Fibroblast of upper back skin (primary cell): ENCODE measurements around the gene BOC.

Experiments
- DNase-seq: peaks from one replicate; pipeline ENCODE4 v3.0.0-alpha.2; 2013

Gene BOC

DNA sequence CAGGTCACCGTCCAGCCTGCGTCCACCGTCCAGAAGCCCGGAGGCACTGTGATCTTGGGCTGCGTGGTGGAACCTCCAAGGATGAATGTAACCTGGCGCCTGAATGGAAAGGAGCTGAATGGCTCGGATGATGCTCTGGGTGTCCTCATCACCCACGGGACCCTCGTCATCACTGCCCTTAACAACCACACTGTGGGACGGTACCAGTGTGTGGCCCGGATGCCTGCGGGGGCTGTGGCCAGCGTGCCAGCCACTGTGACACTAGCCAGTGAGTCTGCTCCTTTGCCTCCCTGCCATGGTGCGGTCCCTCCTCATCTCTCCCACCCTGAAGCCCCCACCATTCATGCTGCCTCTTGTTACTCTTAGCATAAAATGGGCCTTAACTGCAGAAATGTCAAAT, 39.2 kb downstream of the BOC start:
- no peak for DNase-seq

DNA sequence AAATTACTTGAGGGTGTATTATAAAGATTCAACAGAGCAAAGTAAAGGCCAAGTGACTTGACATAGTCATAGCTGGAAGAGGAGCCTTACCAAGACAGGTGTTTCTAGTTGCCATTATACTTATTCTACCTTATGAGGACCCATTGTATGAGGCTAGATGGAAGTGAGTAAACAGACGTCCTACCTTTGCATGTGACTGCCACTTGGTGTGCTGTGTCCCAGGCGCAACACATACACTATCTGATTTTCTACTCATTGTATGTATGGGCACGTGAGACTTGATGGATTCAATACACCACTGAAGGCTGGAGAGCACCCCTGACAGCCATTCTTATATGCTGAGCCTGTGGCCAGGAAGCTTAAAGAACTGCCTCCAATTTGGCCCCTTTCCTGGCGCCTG, 40.5 kb downstream of the BOC start:
- no peak for DNase-seq

DNA sequence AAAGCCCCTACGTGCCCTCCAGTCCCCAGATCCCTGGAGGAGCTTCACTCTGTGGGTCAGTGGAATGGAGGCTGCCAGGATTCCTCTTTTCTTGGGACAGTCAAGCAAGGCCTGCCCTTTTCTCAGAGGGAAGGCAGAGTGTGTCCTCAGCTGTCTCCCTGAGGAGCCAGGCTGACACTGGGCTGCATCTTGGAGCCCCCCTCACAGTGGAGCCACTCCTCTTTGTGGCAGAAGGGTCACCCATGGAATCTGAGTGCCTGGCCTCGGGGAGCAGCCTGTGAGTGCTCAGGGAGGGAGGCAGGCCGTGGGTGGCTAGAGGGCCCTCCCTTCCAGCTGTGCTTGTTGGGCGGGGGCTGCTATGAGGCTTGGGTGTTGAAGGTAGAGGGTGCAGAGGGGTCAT, 41.2 kb downstream of the BOC start:
- no peak for DNase-seq

DNA sequence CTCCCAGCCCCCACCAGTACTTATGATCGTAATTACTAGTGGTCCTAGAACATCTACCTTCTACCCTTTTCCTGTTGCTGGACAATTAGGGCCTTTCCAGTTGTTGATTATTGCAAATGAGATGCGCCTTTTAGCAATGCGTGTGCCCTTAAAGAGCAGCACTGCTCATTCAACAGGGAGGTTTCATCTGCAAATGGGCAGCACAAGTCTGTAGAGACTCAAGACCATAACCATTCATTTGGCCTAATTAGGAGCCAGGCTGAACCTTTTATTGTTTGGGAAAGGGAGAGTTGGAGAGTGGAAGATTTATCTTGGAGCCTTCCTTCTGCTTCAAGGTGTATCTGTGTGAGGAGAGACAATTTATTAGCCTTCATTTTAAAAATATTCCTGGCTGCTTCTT, 42.3 kb downstream of the BOC start:
- DNase-seq, result no peak

DNA sequence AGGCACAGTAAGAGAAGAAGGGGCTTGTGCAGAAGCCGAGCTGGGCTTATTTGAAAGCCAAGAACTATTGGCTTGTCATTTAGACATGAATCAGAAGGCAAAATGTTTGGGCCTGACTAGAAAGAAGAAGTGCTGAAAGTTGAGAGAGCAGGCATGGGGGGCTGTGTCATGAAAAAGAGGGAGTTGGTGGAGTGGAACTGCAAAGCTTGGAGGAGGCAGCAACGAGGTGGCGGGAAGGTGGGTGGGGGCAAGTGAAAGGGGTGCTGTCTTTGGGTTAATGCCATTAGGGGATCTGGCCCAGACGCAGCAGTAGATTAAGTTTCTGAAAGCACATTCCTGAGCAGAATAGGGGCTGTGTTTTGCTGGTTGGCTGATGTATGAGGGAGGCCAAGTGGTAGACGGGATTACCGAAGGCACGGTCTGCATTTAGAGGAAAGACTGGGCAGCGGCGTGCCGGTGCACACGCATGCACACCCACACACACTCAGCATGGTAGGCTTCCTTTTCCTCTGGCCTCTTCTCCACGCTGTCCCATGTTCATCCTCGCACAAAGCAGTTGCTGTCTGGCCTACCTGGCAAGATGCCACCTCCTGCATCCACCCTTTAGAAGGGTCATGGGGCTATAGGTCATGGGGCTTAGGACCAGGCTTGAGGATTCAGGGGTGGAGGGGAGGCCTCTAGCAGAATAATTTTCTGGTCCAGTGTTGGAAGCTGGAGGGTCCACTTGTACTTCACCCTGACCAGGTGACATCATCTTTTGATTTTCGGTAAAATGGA, 43.0 kb downstream of the BOC start:
- DNase-seq, result no peak

DNA sequence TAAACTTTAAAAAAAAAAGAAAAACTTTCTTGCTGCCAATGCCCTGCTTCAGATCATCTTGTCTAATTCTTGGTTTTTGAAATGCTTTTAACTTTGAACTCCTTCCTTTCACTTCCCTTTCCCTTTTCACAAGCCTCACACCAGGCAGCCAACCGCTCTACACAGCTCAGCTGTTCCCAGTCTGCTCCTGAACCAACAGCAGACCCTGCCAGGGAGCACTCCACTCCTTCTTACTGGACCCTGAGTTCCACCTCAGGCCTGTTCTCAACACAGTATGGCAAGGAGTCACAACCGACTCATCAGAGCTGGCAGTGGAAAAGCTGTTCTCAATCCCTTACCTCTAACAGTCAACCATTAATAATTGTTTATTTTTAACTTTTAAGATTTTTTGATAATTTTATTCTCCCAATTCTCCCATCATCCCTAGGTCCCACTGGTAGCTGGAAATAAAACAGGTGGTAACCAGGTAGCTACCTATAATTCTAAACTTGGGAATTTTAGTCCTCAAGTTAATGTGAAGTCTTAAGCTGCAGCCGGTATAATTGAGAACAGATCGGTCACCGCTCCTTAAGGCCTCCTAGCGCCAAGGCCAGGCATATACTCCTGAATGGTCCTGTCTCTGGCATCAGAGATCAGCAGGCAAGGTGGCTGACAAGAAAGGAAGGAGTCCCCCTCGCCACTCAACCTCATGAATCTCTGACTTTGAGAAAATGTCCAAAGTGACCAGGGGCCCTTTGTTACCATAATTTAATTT, 43.9 kb downstream of the BOC start:
- DNase-seq, result no peak

DNA sequence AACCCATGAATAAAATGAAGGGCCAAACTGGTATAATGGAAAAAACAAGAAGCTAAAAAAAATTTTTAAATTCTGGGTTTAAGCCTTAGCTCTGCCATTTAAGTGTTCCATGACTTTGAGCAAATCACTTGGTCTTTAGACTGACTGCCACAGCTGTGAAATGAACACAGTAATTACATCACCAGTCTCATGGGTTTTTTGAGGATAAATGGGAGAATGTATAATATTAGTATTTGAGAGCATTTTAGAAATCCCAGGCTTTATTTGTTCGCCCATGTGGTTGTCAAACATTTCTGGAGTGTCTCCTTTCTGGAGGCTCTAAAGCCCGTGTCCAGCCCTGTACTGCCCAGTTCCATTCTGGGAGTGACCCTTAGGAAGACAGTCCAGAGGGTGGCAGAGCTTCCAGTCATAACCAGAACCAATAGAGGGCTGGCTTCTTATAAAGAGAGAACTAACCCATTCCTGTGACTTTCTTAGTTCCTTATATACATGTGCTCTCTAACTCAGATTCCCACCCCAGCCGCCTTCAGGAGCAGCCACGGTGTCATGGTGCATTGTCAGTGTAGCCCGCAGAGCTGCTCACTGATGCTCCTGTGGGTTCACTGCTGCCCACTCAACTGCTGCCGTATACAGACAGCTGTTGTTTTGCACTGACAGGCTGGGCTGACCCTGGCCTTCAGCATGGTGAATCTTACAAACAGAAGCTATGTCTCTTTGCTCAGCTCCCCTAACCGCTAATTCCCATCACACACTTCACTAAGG, 44.7 kb downstream of the BOC start:
- no peak for DNase-seq

DNA sequence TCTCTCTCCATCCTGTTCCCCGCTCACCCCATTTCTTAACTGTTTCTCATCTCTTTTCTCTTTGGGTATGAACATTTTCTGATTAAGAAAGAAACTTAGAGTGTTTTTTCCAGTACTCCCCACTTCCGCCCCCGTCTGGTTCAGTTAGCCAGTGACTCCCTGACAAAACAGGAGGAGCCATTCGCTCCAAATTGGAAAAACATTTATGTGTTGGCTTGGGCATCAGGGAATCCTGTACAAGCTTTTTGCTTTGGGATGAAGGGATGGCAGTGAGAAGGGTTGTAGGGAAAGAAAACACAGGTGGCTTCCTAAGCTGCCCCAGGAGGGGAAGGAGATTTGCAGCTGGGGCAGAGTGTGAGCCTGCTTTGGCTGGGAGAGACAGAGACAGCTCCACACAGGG, 47.0 kb downstream of the BOC start:
- no peak for DNase-seq

DNA sequence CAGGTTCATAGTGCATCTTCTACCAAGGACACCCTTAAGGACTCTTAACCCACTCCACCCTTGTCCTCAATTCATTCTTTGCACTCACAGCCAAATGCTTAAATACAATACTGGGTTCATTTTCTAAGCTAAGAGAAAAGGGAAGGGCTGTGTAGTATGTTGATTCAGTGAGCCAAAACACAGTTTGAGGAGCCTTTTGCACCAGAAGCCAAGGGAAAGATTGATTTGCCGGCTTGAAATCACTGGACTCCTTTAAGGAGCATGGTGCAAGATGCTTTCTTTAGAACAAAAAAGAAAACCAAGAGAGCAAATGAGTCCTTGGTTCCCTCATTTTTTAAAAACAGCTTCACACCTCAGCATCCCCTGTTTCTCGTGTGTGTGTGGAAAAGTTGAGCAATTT, 47.8 kb downstream of the BOC start:
- DNase-seq, result no peak

DNA sequence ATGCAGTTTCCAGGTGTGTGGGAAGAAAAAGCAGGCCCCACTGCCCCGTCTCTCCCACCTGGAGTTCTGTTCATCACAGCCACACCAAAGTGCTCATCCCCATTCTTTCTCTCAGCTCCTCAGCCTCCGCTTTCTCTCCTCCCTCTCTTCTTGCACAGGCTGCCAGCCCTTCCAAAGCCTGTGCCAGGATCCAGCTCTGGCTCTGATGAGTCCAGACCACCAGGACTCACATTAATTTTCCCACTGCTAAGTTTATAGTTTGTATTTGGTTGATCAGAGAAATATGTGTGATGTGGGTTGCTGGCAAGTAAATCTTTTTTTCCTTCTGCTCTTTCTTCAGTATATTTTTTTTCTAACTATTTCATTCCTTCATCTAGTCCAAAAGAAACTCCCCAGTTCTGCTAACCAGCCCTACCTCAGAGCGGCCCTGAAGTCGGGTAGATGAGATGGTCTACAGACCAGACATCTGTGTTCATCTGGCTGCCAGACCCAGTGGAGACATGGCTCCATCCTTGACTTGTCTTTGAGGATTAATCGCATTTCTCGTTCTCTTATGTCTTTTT, 49.8 kb downstream of the BOC start:
- DNase-seq, result peak; percentile 39

DNA sequence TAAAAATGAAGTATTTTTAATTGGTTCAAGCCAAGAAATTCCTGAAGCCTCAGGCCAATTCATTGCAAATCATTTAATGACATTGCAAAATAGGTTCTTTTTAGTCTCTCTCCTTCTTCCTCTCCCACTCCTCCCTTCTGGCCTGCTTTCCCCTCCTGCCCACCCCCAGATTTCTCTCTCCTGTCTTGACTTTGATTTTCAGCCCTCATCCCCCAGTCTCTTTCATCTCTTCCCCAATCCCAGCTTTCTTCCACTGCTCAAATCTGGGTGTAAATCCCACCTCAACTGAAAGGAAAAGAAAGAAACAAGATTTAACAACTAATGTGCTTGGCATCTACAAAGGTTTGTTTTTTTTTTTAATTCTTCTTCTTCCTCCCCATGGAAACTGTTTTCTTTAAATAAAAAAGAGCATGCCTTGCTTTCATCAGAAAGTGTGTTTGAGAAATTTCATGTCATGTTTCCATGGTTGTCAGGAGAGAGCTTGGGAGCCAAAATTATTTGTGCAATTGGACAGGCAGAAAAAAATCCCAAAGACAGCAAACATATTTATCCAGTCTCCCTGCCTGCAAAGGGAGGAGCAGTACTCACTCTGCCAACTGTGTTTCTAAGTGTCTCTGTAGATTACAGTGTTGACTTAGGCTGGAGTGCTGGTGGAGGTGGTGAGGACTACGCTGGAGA, 50.4 kb downstream of the BOC start:
- peak; percentile 28 for DNase-seq

DNA sequence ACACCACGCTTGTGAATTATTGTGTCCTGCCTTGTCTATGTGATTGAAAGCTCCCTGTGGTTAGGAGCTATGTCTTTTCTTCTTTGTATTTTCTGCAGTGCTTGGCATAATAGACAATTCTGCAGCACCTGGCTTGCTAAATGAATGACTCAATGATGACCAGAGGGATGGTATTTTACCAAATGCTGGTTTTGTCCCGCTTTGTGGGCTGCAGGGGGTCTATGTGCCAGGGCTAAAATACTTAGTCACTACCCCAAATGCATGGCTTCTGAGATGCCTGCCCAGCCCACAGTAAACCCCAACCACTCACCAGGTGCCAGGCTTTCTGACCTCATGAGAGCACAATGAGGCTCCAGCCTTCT, 50.9 kb downstream of the BOC start:
- DNase-seq, result no peak

DNA sequence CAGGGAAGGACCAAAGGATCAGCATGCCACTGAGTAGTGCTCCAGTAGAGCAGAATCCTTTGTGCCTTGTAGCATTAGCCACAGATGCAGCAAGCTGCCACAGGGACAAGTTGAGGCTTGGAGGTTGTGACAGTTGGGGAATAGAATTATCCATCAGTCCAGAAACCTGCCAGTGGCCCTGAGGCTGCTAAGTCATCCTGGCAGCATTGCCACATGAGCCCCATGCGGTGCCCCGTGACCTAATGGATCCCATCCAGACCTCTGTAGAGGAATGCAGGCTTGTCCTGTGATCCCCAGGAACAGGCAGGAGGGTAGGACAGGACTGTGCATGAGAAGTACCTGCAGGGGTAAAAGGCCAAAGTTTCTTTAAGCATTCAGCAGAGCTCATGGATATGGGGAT, 51.7 kb downstream of the BOC start:
- no peak for DNase-seq

DNA sequence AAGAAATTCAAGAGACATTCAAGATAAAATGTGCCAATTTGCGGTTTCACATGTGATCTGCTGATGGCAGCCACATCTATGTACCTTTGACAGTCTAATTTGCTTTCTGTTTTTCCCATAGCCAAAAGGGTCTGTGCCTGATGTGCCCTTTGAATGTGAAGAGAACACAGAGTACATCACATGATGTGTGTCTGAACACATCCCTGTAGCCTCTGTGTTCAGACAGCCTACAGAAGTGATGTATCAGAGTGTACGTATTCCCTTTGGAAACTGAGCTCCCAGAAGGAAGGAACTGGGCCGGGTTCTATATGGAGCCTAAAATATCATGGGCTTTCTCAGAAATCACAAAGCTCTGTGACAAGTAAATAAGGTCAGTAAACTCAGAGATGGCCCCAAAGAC, 52.4 kb downstream of the BOC start:
- DNase-seq, result no peak

DNA sequence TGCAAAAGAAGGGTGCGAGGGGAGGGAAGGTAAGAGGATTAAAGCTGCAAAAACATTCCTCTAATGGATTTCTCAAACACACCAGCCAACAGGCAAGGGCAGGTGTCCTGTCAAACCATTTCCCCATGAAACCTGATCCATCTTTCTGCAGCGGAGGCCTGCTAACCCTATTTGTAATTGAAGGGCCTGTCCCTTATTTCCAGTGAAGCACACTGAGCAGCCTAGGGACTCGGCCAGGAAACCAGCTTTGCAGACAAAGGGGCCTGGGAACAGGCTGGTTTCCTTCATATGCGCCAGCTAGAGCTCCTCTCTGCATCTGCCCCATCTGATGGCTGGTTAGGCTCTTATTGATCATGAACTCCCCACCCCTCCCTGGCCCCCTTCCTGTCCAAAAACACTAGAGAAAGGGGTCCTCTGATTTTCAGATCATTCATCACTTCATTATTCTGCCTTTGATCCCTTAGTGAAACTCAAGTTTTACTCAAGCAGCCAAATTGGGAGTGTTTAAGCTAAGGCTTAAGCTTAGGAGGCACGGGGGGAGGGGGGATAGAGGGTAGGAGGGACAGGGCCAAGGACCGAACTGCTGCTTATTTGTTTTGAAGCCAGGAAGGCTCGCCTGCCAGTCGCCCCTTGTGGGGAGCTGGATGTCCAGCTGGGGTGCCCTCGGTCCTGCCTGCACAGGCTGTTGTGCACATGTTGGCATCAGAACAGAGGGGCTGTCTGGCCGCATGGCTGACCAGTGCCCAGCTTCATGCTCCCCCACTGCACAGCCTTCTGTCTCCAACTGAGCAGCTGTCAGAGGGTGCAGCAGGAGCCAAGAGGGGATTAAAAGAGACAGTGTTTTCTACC, 53.1 kb downstream of the BOC start:
- no peak for DNase-seq

DNA sequence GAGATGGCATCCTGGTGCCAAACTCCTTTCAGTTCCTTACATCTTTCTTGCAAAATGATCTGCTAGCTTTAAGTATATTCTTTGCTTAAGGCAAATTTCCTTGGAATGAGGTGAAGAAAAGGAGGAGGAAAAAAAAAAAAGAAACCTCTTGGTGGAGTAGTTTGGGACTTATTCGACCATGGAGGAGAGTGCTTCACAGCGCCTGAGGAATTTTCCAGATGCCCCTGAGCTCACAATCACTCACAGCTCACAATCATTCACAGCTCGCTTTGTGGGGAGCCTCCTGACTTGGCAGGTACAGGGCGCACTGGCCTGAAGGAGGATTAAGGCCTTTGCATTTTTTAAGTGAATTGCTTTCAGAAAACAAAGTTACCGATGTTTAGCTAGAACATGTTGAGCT, 53.9 kb downstream of the BOC start:
- DNase-seq, result no peak

DNA sequence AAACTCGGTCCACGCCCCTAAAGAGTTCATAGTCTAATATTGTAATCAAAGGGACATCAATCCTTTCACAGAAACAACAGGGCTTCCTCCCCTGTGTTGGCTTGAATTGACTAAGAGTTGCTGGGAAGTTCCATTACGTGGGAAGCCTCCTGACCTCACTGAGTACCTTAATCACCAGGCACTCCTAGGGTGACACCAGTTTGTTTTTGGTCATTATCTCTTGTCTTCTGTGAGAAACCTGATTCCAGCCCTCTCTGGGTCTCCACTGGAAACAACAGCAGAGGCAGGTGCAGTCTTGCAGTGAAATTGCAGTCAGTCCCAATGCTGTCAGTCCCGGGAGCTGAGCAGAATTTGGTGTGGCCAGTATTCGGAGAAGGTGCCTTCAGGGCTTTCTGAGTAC, 55.4 kb downstream of the BOC start:
- DNase-seq, result no peak

DNA sequence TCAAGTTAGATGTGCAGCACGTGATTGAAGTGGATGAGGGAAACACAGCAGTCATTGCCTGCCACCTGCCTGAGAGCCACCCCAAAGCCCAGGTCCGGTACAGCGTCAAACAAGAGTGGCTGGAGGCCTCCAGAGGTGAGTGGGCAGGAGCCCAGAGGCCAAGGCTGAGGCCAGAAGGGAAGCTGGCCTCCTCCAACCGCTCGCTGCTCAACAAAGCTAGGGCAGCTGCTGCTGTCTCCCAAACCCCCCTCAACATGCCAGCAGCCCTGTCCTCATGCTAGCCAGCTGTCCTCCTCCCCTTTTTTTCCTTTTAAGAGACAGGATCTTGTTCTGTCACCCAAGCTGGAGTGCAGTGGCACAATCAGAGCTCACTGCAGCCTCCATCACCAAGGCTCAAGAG, 57.0 kb downstream of the BOC start:
- DNase-seq, result no peak

DNA sequence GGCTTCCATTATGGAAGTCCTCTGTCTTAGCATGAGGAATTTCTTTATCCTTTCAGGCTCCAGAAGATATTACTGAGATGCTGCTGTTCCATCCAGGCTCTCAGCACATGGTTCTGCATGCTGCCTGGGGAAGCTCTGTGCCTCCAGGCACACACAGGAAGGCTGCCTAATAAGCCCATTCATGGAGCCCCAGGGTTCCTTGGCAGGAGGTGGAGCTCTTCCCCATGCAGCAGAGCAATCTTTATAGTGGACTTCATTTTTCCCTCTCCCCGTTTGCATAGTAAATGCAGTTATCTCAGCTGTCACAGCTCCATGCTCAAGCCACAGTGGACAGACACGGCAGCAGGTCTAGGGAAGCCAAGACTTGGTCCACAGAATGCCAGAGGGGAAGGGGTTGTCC, 57.6 kb downstream of the BOC start:
- no peak for DNase-seq

DNA sequence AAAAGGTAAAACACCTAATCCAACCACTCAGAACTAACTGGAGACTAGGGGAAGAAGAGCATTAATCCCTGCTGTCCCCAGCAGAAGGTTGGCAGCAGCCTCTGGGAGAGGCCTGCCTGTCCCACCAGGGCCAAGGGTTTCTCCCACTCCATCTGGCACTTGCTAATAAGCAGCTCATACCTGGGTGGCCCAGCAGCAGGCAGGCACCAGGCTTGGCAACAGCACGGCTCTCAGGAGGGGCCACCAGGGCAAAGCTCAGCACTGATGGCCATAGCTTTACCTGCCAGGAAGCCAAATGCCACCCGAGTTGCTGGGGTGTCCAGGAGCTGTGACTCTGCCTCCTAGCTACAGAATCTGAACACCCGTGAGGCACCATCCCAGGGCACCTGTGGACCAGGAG, 58.3 kb downstream of the BOC start:
- DNase-seq, result no peak

DNA sequence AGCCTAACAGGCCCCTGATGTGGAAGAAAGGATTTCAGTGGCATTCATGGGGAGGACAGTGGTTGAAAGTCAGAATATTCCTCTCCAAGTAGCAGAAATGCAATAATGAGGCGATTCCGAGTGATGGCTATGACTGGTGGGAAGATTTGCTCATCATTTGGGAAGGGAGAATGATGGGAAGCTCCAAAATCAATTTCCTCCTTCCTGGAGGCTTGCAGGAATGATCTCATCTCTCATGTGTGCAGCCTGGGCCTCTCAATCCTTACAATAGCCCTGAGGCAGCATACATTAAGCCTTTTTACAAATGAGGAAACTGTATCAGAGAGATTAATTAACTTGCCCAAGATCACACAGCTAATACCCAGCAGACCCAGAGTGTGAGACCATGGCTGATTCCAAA, 58.7 kb downstream of the BOC start:
- no peak for DNase-seq

DNA sequence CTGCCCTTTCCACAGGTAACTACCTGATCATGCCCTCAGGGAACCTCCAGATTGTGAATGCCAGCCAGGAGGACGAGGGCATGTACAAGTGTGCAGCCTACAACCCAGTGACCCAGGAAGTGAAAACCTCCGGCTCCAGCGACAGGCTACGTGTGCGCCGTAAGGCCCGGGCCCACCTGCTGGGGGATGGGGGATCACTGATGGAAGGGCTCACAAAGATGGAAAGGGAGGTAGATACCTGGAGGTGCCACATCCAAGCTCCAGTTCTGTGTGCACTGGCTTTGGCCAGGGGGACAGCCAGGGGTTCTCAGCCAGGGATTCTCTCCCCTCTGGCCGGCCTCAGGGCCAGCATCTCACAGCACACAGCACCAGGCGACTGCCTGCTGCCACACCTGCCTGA, 59.4 kb downstream of the BOC start:
- DNase-seq, result no peak
